PC-3 (cell line): ENCODE measurements around the gene KATNAL1.

Experiments
- EZH2 ChIP-seq: fragments of 300-600 bp; sonication (generic); IDR thresholded peaks from one replicate; pipeline ENCODE4 v1.6.1; 2017; ENCODE audit warnings: antibody characterized with exemption, mild to moderate bottlenecking, low read length; ENCODE audit not compliant: unreplicated experiment
- EZH2phosphoT487 ChIP-seq: fragments of 300-600 bp; sonication (generic); IDR thresholded peaks from 2 replicates; pipeline ENCODE4 v1.6.1; 2018; ENCODE audit warnings: mild to moderate bottlenecking, antibody characterized with exemption, low read length, borderline replicate concordance
- TF ChIP-seq, protein P1 (sequence below): fragments of 300-600 bp; sonication (generic); conservative IDR thresholded peaks from 2 replicates; pipeline ENCODE4 v1.5.1; 2017; ENCODE audit warnings: antibody characterized with exemption, low read depth, mild to moderate bottlenecking, low read length

DNA sequence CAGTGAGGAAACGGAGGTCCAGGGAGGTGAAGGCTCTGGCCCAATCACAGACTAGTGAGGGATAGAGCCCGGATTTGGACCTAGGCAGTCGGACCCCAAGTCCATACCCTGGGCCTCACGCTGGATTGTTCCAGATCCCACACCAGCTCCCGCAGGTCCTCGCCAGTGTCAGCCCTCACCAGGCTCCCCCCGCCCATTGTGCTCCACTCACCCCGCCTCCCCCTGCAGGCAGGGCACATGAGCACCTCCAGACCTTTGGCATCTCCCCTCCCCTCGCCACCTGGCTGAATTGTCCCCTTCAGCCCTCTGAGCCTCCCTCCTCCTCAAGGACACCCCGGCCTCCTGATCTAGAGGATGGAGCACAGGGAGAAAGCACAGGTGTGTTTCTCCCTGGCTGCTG, 152.4 kb downstream of the KATNAL1 start:
- TF ChIP-seq, protein P1, sequence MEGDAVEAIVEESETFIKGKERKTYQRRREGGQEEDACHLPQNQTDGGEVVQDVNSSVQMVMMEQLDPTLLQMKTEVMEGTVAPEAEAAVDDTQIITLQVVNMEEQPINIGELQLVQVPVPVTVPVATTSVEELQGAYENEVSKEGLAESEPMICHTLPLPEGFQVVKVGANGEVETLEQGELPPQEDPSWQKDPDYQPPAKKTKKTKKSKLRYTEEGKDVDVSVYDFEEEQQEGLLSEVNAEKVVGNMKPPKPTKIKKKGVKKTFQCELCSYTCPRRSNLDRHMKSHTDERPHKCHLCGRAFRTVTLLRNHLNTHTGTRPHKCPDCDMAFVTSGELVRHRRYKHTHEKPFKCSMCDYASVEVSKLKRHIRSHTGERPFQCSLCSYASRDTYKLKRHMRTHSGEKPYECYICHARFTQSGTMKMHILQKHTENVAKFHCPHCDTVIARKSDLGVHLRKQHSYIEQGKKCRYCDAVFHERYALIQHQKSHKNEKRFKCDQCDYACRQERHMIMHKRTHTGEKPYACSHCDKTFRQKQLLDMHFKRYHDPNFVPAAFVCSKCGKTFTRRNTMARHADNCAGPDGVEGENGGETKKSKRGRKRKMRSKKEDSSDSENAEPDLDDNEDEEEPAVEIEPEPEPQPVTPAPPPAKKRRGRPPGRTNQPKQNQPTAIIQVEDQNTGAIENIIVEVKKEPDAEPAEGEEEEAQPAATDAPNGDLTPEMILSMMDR, result no peak
- TF ChIP-seq EZH2, result no peak
- TF ChIP-seq EZH2phosphoT487, result no peak
